Measurements from ENCODE around the gene CCDC194. TPM values are rescaled to one million over a fixed set of nuclear protein-coding genes. Genes with fewer than 3 reads are reported as not detected.

Gene CCDC194
- total RNA-seq, 1 donor from 2014 or later = not detected

- DNase-seq (ENCODE audit: low spot score) = no peak
These were observed 12.3 kb upstream of the CCDC194 start for GRCh38 chr19:17406046-17406886.

- peak; percentile 90 for DNase-seq (ENCODE audit: low spot score)
These were observed 11.5 kb upstream of the CCDC194 start, which contains the start of gene BST2 for GRCh38 chr19:17405250-17406045. TSS of gene BST2 (minus strand) at chr19:17405630. CDS start at chr19:17405575, 55 bp downstream.

GRCh38 chr19:17404621-17405249, 10.7 kb upstream of the CCDC194 start:
- no peak for DNase-seq (ENCODE audit: low spot score)

GRCh38 chr19:17404015-17404414, 10.0 kb upstream of the CCDC194 start:
- no peak for DNase-seq (ENCODE audit: low spot score)

GRCh38 chr19:17402982-17403855, 9.2 kb upstream of the CCDC194 start:
- no peak for DNase-seq (ENCODE audit: low spot score)

GRCh38 chr19:17401628-17402027, 7.6 kb upstream of the CCDC194 start:
- DNase-seq (ENCODE audit: low spot score) = no peak

- no peak for DNase-seq (ENCODE audit: low spot score)
These were observed 5.0 kb upstream of the CCDC194 start for GRCh38 chr19:17398902-17399527.

- DNase-seq (ENCODE audit: low spot score) = peak; percentile 69
These were observed 957 bp upstream of the CCDC194 start for GRCh38 chr19:17394891-17395415.

- DNase-seq (ENCODE audit: low spot score) = no peak
These were observed 994 bp downstream of the CCDC194 start for GRCh38 chr19:17393002-17393401.

- no peak for DNase-seq (ENCODE audit: low spot score)
These were observed 2.4 kb downstream of the CCDC194 start for GRCh38 chr19:17391371-17392151.

GRCh38 chr19:17390665-17391370, 3.2 kb downstream of the CCDC194 start:
- peak; percentile 96 for DNase-seq (ENCODE audit: low spot score)

- DNase-seq (ENCODE audit: low spot score) = no peak
These were observed 3.9 kb downstream of the CCDC194 start for GRCh38 chr19:17389957-17390664.

- DNase-seq (ENCODE audit: low spot score) = no peak
These were observed 4.7 kb downstream of the CCDC194 start for GRCh38 chr19:17389288-17389687.

- DNase-seq (ENCODE audit: low spot score) = peak; percentile 50
These were observed 8.0 kb downstream of the CCDC194 start for GRCh38 chr19:17385878-17386611.

GRCh38 chr19:17380426-17381138, 13.4 kb downstream of the CCDC194 start:
- no peak for DNase-seq (ENCODE audit: low spot score)

GRCh38 chr19:17379221-17379631, 14.8 kb downstream of the CCDC194 start:
- DNase-seq (ENCODE audit: low spot score) = no peak

GRCh38 chr19:17378271-17378670, 15.7 kb downstream of the CCDC194 start:
- no peak for DNase-seq (ENCODE audit: low spot score)
